Measurements from ENCODE around the gene SCYL2.
"Not testable (repeated sequence)": the region's sequence is repeated elsewhere in the genome, so short reads cannot be mapped to it uniquely, and the experiment has no call there.

The SCYL2 gene

DNA sequence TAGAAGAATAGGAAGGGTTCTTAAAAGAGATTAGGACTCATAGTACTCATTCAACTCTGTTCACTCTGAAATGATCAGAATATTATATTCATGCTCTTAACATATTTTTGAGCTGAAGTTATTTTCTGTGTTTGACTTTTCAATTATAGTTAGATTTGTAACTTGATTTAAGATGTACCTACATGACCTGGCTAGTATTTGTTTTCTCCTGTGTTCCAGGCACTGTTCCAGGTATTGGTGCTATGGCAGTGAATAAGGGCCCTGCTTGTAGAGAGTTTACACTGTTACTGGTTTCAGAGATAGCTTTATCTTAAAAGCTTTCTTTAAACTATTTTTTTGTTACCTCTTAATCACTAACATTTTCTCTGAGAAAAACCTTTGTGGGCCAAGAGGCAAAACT is 70.8 kb downstream of the SCYL2 start:
- TF ChIP-seq EZH2phosphoT487 (IDR thresholded peaks at IDR 0.05; ENCODE audit: borderline replicate concordance, low read length): no peak
- TF ChIP-seq, protein P1, sequence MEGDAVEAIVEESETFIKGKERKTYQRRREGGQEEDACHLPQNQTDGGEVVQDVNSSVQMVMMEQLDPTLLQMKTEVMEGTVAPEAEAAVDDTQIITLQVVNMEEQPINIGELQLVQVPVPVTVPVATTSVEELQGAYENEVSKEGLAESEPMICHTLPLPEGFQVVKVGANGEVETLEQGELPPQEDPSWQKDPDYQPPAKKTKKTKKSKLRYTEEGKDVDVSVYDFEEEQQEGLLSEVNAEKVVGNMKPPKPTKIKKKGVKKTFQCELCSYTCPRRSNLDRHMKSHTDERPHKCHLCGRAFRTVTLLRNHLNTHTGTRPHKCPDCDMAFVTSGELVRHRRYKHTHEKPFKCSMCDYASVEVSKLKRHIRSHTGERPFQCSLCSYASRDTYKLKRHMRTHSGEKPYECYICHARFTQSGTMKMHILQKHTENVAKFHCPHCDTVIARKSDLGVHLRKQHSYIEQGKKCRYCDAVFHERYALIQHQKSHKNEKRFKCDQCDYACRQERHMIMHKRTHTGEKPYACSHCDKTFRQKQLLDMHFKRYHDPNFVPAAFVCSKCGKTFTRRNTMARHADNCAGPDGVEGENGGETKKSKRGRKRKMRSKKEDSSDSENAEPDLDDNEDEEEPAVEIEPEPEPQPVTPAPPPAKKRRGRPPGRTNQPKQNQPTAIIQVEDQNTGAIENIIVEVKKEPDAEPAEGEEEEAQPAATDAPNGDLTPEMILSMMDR (IDR thresholded peaks at IDR 0.05; ENCODE audit: low read depth, low read length, poor library complexity, severe bottlenecking): no peak
- Histone ChIP-seq H3K4me1 (ENCODE audit: control insufficient read depth, low read length) (no peaks in the 10 kb centered on the region), H3K9me3 (ENCODE audit: control insufficient read depth, insufficient read depth, low read length) (no peaks in the 10 kb centered on the region), H3K36me3 (ENCODE audit: control insufficient read depth, low read length) (peaks cover 43% of the 10 kb centered on the region), H3K79me2 (ENCODE audit: control insufficient read depth, low read length) (no peaks in the 10 kb centered on the region), H3F3A (ENCODE audit: control insufficient read depth, insufficient read depth) (no peaks in the 10 kb centered on the region), H3K4me3 (ENCODE audit: low read length) (no peak overlapping the region), H3K4me2 (ENCODE audit: low read length) (no peak overlapping the region), H3K27ac (ENCODE audit: low read depth, low read length) (no peak overlapping the region), H3K27me3 (ENCODE audit: control insufficient read depth, low read length) (no peaks in the 10 kb centered on the region), H3K9me2 (replicated peaks; ENCODE audit: control insufficient read depth, low read length) (no peaks in the 10 kb centered on the region), H4K20me1 (ENCODE audit: control insufficient read depth, insufficient read depth, low read depth, low read length) (no peaks in the 10 kb centered on the region)

DNA sequence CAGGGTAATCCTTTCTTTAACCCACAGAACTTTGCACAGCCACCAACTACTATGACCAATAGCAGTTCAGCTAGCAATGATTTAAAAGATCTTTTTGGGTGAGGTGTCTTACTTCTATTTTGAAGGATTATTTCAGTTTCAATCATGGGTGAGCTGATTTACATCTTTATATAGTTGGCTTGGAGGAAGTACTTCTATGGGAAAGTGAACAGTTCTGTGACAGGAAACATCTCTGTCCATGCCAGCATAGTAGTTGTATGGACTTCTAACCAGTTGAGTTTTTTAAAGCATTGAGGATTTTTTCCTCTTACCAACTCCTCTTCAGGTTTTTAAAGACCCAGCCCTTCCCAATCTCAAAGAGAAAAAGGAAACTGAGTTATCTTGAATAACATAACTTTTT is 72.1 kb downstream of the SCYL2 start:
- no peaks in the 10 kb centered on the region for H4K20me1 ChIP-seq (ENCODE audit: control insufficient read depth, insufficient read depth, low read depth, low read length)
- H3K9me3 ChIP-seq (ENCODE audit: control insufficient read depth, insufficient read depth, low read length): no peaks in the 10 kb centered on the region
- H3K4me2 ChIP-seq (ENCODE audit: low read length): no peak overlapping the region
- TF ChIP-seq EZH2phosphoT487 (IDR thresholded peaks at IDR 0.05; ENCODE audit: borderline replicate concordance, low read length): no peak
- TF ChIP-seq, protein P1 (IDR thresholded peaks at IDR 0.05; ENCODE audit: low read depth, low read length, poor library complexity, severe bottlenecking): no peak
- H3K36me3 ChIP-seq (ENCODE audit: control insufficient read depth, low read length): peaks cover 30% of the 10 kb centered on the region
- H3F3A ChIP-seq (ENCODE audit: control insufficient read depth, insufficient read depth): no peaks in the 10 kb centered on the region
- no peaks in the 10 kb centered on the region for H3K79me2 ChIP-seq (ENCODE audit: control insufficient read depth, low read length)
- H3K4me1 ChIP-seq (ENCODE audit: control insufficient read depth, low read length): no peaks in the 10 kb centered on the region
- no peak overlapping the region for H3K27ac ChIP-seq (ENCODE audit: low read depth, low read length)
- no peak overlapping the region for H3K4me3 ChIP-seq (ENCODE audit: low read length)
- H3K27me3 ChIP-seq (ENCODE audit: control insufficient read depth, low read length): no peaks in the 10 kb centered on the region
- H3K9me2 ChIP-seq (replicated peaks; ENCODE audit: control insufficient read depth, low read length): no peaks in the 10 kb centered on the region

DNA sequence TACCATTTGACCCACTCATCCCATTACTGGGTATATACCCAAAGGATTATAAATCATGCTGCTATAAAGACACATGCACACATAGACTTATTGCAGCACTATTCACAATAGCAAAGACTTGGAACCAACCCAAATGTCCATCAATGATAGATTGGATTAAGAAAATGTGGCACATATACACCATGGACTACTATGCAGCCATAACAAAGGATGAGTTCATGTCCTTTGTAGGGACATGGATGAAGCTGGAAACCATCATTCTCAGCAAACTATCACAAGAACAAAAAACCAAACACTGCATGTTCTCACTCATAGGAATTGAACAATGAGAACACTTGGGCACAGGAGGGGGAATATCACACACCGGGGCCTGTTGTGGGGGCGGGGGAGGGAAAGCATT is 75.9 kb downstream of the SCYL2 start:
- H3K4me2 ChIP-seq (ENCODE audit: low read length); H3K27ac ChIP-seq (ENCODE audit: low read depth, low read length); H3K27me3 ChIP-seq (ENCODE audit: control insufficient read depth, low read length); H3K4me3 ChIP-seq (ENCODE audit: low read length); H3K9me2 ChIP-seq (replicated peaks; ENCODE audit: control insufficient read depth, low read length); H3K9me3 ChIP-seq (ENCODE audit: control insufficient read depth, insufficient read depth, low read length); H3K4me1 ChIP-seq (ENCODE audit: control insufficient read depth, low read length); H3F3A ChIP-seq (ENCODE audit: control insufficient read depth, insufficient read depth); H3K79me2 ChIP-seq (ENCODE audit: control insufficient read depth, low read length); H3K36me3 ChIP-seq (ENCODE audit: control insufficient read depth, low read length); H4K20me1 ChIP-seq (ENCODE audit: control insufficient read depth, insufficient read depth, low read depth, low read length): not testable (repeated sequence)

DNA sequence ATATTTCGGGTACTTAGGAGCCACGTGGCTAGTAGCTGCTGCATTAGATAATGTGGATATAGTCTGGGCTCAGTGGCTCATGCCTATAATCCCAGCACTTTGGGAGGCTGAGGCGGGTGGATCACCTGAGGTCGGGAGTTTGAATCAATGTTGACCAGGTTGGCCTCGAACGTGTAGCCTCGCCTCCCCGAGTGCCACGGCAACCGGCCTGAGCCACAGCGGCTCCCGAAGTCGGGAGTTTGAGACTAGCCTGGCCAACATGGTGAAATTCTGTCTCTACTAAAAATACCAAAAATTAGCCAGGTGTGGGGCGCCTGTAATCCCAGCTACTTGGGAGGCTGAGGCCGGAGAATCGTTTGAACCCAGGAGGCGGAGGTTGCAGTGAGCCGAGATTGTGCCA is 77.4 kb downstream of the SCYL2 start:
- H3F3A ChIP-seq (ENCODE audit: control insufficient read depth, insufficient read depth); H3K79me2 ChIP-seq (ENCODE audit: control insufficient read depth, low read length); H3K4me3 ChIP-seq (ENCODE audit: low read length): not testable (repeated sequence)

More for the DNA sequence above, 77.4 kb downstream of the SCYL2 start:
- not testable (repeated sequence) for H3K9me2 ChIP-seq (replicated peaks; ENCODE audit: control insufficient read depth, low read length); H3K36me3 ChIP-seq (ENCODE audit: control insufficient read depth, low read length); H3K9me3 ChIP-seq (ENCODE audit: control insufficient read depth, insufficient read depth, low read length); H3K4me2 ChIP-seq (ENCODE audit: low read length); H3K27me3 ChIP-seq (ENCODE audit: control insufficient read depth, low read length); H3K4me1 ChIP-seq (ENCODE audit: control insufficient read depth, low read length); H4K20me1 ChIP-seq (ENCODE audit: control insufficient read depth, insufficient read depth, low read depth, low read length); H3K27ac ChIP-seq (ENCODE audit: low read depth, low read length)

Measured in DOHH2 (cell line).